Central memory CD8-positive, alpha-beta T cell (primary cell): Measurements from ENCODE around the gene ZC3H8.

Experiments
- ATAC-seq: fragments of 150-1000 bp; cut with Tn5 transposase; replicated peaks from 2 replicates; pipeline ENCODE4 v1.10.0; 2022; ENCODE audit warnings: mild to moderate bottlenecking, moderate FRiP score, moderate number of reproducible peaks; ENCODE audit not compliant: poor library complexity, severe bottlenecking; ENCODE audit errors: extremely low read depth
- DNase-seq, 2 donors: peaks; one replicate each; pipeline ENCODE4 v3.0.0; 2021; ENCODE audit warnings: low spot score in 2 of 2
- H3K27ac Mint-ChIP-seq: one replicate; pipeline ENCODE4 v1.8.0; 2022; ENCODE audit warnings: low read depth, mild to moderate bottlenecking, moderate library complexity, mixed read lengths
- H3K27me3 Mint-ChIP-seq: one replicate; pipeline ENCODE4 v1.8.0; 2022; ENCODE audit warnings: mixed read lengths
- H3K36me3 Mint-ChIP-seq: one replicate; pipeline ENCODE4 v1.8.0; 2022; ENCODE audit warnings: mild to moderate bottlenecking, moderate library complexity, mixed read lengths; ENCODE audit not compliant: insufficient read depth
- H3K4me1 Mint-ChIP-seq: one replicate; pipeline ENCODE4 v1.8.0; 2022; ENCODE audit warnings: mixed read lengths
- H3K4me3 Mint-ChIP-seq: one replicate; pipeline ENCODE4 v1.8.0; 2022; ENCODE audit warnings: mild to moderate bottlenecking, moderate library complexity, mixed read lengths
- H3K9me3 Mint-ChIP-seq: one replicate; pipeline ENCODE4 v1.8.0; 2022; ENCODE audit warnings: mixed read lengths

Gene ZC3H8

DNA sequence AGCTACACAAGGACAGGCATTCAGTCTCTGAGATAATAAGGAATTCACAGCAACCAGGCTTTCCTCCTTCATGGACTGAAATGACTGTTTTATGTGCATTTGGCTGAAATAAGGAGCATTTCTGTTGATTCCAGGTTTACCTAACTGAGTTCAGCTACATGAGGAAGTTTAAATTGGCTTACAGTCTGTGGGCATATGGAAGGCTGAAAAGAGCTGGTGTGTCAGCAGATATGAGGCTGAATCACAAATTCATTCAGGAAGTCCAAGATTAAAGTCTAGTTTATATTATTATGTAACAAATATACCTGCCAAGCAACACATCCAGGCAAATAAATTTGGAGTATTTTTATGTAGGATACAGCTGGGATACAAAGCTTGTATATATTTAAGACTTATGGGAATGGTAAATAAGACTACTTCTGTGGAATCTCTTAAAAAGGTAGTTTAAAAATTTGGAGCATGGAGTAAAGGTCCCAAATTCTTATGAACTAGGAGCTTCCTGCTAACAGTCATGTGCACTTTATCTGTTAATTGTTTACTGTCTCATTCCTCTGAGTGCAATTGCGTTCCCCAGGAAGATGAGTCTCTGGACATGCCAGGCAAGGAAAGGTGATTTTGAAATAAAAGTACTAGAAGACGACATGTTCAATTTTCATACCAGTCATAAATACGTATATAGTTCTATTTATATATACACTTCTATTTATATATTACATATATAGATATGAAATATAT, 53.0 kb downstream of the ZC3H8 start:
- Mint-ChIP-seq H3K4me1 (no peaks in the 10 kb centered on the region), H3K27me3 (peaks cover 13% of the 10 kb centered on the region), H3K36me3 (peaks cover 2% of the 10 kb centered on the region), H3K9me3 (peaks cover 8% of the 10 kb centered on the region), H3K27ac (no peak overlapping the region), H3K4me3 (no peak overlapping the region)
- no peak for DNase-seq
- ATAC-seq, result no peak

DNA sequence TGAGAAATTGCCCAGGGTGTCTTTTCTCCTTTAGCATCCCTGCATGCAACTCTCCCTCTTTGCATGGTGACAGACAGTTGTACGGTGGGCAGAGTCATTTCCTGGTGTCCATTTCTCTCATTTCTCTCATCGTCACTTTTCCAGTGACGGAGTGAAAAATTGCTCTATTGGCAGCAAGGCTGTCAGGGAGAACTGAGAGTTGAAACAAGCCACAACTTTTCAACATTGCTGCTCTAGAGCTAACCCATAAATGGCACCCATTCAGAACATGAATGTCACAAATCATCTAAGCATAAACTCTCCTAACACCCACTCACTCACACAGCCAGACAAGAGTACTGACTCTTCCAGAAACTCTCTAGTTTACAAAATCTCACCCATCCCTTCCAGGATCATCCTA, 55.7 kb downstream of the ZC3H8 start:
- no peak for DNase-seq
- Mint-ChIP-seq H3K9me3 (peaks cover 3% of the 10 kb centered on the region), H3K27ac (no peak overlapping the region), H3K4me3 (no peak overlapping the region), H3K36me3 (peaks cover 2% of the 10 kb centered on the region), H3K4me1 (no peaks in the 10 kb centered on the region), H3K27me3 (peaks cover 13% of the 10 kb centered on the region)
- ATAC-seq, result no peak

DNA sequence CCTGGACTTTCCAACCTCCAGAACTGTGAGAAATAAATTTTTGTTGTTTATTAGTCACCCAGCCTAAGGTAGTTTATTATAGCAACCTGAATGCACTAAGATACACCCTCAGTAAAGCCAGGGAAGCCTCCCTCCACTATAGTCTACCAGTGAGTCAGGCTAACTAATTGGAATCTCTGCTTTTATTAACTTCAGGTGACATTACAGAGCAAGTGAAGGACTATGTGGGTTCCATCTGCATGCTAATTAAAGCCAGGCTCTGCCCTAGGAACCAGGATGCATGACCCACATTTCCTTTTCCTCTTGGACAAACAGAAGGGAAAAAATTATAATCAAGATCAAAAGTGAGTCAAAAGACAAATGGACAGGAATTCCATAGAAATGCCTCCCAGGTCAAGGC, 56.1 kb downstream of the ZC3H8 start:
- DNase-seq (no peak), ATAC-seq (no peak)
- Mint-ChIP-seq H3K4me3 (no peak overlapping the region), H3K4me1 (no peaks in the 10 kb centered on the region), H3K36me3 (peaks cover 2% of the 10 kb centered on the region), H3K27me3 (peaks cover 13% of the 10 kb centered on the region), H3K27ac (no peak overlapping the region), H3K9me3 (no peaks in the 10 kb centered on the region)

DNA sequence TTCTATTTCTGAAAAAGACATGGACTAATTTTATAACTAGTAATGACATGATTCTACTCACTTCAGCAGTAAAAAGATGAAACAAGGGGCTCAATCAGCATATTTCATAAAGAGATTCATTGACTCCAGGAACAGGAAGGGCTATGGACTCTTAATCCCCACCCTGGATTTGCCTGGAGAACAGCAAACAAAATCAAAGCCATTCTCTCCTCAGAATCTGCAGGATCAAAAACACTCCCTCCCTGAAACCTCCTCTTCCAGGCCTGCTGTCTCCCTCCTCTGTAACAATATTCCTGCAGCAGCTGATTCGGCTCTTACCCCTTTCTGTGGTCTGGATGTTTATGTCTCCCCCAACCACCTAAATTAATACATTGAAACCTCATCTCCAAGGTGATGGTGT, 57.0 kb downstream of the ZC3H8 start:
- Mint-ChIP-seq H3K27ac (no peak overlapping the region), H3K27me3 (peaks cover 13% of the 10 kb centered on the region), H3K36me3 (peaks cover 2% of the 10 kb centered on the region), H3K4me3 (no peak overlapping the region), H3K4me1 (no peaks in the 10 kb centered on the region), H3K9me3 (no peaks in the 10 kb centered on the region)
- ATAC-seq (no peak), DNase-seq (no peak)

DNA sequence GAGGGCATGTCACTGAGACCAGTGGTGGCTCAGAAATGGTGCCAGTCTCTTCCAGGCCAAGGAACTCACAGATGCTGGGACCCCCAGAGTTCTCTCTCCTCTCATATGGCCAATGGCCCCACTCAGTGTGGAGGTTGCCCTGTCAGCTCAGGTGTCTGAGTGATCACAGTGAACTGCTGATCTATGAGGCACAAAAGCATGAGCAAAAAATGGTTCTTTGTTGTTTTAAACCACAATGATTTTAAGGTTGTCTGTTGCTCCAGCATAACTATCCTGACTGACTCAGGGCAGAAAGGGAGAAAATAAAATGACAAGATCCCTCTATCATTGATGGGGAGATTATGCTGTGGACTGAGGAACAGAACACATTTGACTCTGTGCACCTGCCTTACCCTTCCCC, 58.9 kb downstream of the ZC3H8 start:
- Mint-ChIP-seq H3K36me3 (peaks cover 2% of the 10 kb centered on the region), H3K9me3 (no peaks in the 10 kb centered on the region), H3K4me3 (no peak overlapping the region), H3K4me1 (no peaks in the 10 kb centered on the region), H3K27me3 (peaks cover 13% of the 10 kb centered on the region), H3K27ac (no peak overlapping the region)
- ATAC-seq (no peak), DNase-seq (no peak)

DNA sequence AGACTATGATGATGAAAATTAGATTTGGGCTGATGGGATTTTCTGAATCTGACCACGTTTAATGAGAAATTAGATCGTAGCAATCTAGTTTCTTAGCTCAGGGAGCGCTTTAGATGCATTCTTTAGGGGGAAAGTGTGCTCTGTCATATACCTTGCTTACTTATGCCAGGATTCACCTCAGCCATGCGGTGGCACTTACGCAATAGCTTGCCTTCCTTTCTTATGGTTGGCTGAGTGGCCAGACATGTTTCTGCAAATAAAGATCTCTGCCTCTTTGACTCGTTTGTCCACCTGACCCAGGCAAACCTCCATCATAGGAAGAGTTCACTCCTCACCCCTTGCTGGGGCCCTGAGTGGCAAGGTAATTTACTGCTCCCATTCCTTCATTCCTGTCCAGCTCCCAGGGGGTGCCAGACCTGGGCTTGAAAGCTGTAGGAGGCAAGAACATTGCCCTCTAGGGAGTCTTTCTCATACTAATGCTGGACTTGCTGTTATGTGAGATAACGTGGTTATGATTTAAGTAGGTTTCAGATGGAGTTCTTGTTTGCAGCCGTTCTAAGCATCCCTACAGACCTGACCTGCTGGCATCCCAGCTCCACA, 59.6 kb downstream of the ZC3H8 start:
- no peak for DNase-seq
- peaks cover 2% of the 10 kb centered on the region for H3K36me3 Mint-ChIP-seq
- H3K9me3 Mint-ChIP-seq, result no peaks in the 10 kb centered on the region
- H3K27ac Mint-ChIP-seq, result no peak overlapping the region
- peaks cover 6% of the 10 kb centered on the region for H3K27me3 Mint-ChIP-seq
- ATAC-seq, result no peak
- H3K4me3 Mint-ChIP-seq, result no peak overlapping the region
- H3K4me1 Mint-ChIP-seq, result no peaks in the 10 kb centered on the region

DNA sequence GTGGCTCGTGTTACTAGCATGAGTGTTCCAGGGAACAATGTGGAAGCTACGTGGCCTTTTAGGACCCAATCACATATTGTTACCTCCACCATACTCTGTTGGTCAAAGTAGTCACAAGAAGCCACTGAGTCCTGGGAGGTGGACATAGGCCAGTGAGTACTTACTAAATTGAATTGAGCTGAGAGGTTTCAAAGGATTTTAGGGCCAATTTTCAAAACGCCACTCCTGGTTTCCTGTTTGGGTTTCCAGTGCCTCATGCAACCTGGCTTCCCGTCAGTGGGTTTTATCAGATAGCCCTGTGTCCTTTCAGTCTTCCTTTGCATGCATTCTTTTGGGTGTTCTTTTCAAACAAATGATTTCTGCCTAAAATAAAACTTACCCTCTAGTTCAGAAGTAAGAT, 60.4 kb downstream of the ZC3H8 start:
- no peak overlapping the region for H3K27ac Mint-ChIP-seq
- H3K4me3 Mint-ChIP-seq, result no peak overlapping the region
- H3K27me3 Mint-ChIP-seq, result no peaks in the 10 kb centered on the region
- H3K4me1 Mint-ChIP-seq, result no peaks in the 10 kb centered on the region
- no peaks in the 10 kb centered on the region for H3K9me3 Mint-ChIP-seq
- H3K36me3 Mint-ChIP-seq, result peaks cover 2% of the 10 kb centered on the region
- ATAC-seq (no peak), DNase-seq (no peak)

DNA sequence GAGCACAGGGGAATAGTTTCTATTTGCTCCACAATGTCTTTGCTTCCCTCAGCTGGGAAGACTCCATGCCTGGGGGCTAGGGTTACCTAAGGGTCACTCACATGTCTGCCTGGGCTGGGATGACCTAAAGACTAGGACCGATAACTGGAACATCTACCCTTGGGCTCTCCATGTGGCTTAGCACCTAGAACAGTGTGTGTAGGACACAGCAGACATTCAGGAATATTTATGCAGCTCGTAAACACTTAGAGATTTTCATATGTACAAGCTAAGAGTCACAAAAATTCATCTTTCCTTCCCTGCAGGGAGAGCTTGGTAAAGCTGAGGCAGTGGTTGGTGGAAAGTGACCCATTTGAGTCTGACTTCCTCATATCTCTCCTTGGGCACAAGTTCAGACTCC, 60.8 kb downstream of the ZC3H8 start:
- H3K36me3 Mint-ChIP-seq, result peaks cover 2% of the 10 kb centered on the region
- DNase-seq (no peak), ATAC-seq (no peak)
- H3K27me3 Mint-ChIP-seq, result no peaks in the 10 kb centered on the region
- no peaks in the 10 kb centered on the region for H3K4me1 Mint-ChIP-seq
- H3K4me3 Mint-ChIP-seq, result no peak overlapping the region
- H3K9me3 Mint-ChIP-seq, result no peaks in the 10 kb centered on the region
- no peak overlapping the region for H3K27ac Mint-ChIP-seq

DNA sequence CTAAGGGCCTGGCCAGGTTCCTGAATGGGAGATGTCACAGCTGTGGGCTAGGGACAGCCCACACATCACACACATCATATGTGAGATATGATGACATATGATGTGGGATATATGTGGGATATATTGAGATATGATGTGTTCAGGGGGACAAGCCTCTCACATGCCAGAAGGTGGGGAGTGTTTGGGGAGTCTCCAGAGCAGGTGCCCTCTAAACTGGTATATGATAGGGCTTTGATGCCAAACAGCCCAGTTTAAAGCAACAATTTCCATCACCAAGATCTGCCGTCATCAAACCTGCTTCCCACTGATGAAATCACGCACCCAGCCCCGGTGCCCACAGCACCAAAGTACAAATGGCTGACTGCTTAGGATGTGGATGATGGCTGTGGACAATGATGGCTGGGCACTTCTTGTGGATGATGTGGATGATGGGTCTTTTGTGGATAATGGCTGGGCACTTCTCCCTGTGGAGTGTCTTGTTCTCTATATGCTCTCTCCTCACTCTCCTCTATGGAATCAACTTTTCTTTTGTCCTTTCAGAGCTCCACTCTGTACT, 65.8 kb downstream of the ZC3H8 start:
- no peak for ATAC-seq
- peaks cover 18% of the 10 kb centered on the region for H3K4me1 Mint-ChIP-seq
- no peaks in the 10 kb centered on the region for H3K9me3 Mint-ChIP-seq
- no peaks in the 10 kb centered on the region for H3K27me3 Mint-ChIP-seq
- no peak overlapping the region for H3K4me3 Mint-ChIP-seq
- DNase-seq, result no peak
- peaks cover 7% of the 10 kb centered on the region for H3K36me3 Mint-ChIP-seq
- H3K27ac Mint-ChIP-seq, result peak overlapping the region; percentile 96

DNA sequence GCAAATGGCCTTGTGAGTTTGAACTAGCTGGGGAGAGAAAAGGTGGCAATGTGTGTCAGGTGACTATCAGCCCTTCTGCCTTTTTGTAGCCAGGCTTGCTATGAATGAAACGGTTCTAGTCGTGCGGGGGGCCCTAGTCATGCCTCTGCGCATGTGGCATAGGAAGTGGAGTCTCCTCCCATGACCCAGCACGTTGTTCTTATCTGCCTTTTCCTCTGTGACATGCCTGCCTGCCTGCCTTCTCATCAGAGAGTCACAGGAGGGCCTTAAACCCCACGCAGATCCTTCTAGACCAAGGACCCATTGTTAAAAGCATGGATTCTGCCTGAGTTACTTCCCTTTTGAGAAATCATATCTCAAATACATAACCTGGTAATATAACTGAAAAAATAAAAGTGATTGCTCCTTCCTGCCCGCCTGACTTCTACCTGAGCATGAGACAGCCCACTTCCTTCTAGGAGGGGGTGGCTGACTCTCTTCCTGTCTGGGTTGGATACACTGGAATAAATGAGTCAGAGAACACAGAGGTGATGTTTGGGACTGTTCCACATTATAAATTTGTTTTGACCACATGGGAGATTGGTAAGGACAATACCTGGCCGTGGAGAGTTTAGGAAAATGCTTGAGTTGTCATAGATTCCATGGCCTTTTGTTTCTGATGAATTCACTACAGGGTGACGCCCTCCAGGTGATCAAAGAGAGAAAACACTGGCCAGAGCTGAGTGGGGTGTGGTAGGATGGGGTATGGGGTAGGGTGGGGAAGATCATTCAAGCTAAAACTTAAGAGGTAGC, 66.8 kb downstream of the ZC3H8 start:
- DNase-seq (peak; percentile 34 to 59), ATAC-seq (peak; percentile 91)
- Mint-ChIP-seq H3K27me3 (no peaks in the 10 kb centered on the region), H3K4me1 (peaks cover 18% of the 10 kb centered on the region), H3K4me3 (peak overlapping the region; percentile 57), H3K36me3 (peaks cover 9% of the 10 kb centered on the region), H3K27ac (peak overlapping the region; percentile 96), H3K9me3 (no peaks in the 10 kb centered on the region)

DNA sequence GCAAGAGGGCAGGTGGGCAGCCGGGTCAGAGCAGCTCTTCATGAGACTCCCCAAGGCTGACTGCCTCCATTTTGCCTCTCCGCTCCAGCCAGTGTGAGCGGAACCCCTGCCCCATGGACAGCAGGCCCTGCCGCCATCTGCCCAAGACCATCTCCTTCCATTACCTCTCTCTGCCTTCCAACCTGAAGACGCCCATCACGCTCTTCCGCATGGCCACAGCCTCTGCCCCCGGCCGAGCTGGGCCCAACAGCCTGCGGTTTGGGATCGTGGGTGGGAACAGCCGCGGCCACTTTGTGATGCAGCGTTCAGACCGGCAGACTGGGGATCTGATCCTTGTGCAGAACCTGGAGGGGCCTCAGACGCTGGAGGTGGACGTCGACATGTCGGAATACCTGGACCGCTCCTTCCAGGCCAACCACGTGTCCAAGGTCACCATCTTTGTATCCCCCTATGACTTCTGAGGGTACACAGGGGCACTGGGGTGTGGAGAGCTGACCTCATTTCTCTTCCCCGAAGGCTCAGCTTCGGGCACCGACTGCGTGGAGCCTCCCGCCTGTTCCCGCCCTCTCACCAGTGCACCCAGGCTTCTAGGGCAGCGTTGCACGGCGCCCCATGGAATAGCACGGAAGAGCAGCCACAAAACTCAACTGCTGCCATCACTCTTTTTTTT, 67.7 kb downstream of the ZC3H8 start:
- no peaks in the 10 kb centered on the region for H3K27me3 Mint-ChIP-seq
- ATAC-seq (no peak), DNase-seq (no peak)
- peak overlapping the region; percentile 57 for H3K4me3 Mint-ChIP-seq
- H3K9me3 Mint-ChIP-seq, result no peaks in the 10 kb centered on the region
- peaks cover 18% of the 10 kb centered on the region for H3K4me1 Mint-ChIP-seq
- peaks cover 9% of the 10 kb centered on the region for H3K36me3 Mint-ChIP-seq
- peak overlapping the region; percentile 96 for H3K27ac Mint-ChIP-seq

DNA sequence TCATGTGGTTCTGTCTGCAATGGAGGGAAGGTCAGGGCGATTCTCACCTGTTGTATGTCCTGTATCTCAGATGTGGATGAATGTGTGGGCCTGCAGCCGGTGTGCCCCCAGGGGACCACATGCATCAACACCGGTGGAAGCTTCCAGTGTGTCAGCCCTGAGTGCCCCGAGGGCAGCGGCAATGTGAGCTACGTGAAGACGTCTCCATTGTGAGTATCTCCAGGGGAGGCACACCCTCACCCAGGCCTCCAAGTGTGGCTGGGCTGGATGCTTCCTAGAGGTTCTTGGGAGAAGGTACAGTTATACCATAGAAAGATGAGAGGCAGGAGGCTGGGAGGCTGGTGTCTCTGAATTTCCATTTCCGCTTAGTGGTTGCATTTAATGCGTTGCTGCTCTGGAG, 69.7 kb downstream of the ZC3H8 start:
- no peaks in the 10 kb centered on the region for H3K9me3 Mint-ChIP-seq
- H3K4me3 Mint-ChIP-seq, result no peak overlapping the region
- H3K36me3 Mint-ChIP-seq, result peaks cover 9% of the 10 kb centered on the region
- ATAC-seq, result no peak
- H3K27me3 Mint-ChIP-seq, result peaks cover under 1% of the 10 kb centered on the region
- H3K27ac Mint-ChIP-seq, result no peak overlapping the region
- DNase-seq, result no peak
- peaks cover 18% of the 10 kb centered on the region for H3K4me1 Mint-ChIP-seq
